CD4-positive, alpha-beta T cell treated with Interferon gamma for 1 hour (primary cell): ENCODE data around the gene GAK.
A peak's percentile ranks its signal among the peaks of the same experiment; 100 is the strongest.

Source experiments
- DNase-seq: peaks from one replicate; pipeline ENCODE4 v3.0.0-alpha.2; 2020

The GAK gene

DNA sequence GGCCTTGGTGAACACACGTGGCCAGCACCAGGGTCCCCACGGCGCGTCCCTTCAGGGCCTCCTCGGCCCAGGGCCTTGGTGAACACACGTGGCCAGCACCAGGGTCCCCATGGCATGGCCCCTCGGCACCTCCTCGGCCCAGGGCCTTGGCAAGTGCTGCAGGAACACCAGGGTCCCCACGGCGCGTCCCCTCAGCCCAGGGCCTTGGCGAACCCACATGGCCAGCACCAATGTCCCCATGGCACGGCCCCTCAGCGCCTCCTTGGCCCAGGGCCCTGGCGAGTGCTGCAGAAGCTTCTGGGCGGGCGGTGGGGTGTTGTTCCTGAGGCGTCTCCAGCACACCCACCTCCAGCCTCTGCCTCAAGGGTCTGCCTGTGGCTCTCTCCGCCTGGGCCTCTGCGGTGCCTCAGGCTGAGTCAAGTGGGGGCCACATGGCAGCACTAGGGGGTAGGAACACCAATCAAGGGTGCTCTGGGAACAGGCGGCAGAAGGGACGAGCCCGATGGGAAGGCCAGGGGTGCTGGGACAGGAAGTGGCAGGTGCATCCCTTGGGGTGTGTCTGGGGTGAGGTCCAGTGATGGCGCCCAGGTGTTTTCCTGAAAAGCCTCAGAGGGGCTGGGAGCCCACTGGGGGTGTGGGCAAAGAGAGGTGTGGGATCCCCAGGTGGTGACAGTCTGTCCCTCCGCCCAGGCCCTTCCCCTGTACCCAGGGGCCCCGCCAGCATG, 64.4 kb downstream of the GAK start:
- no peak for DNase-seq

DNA sequence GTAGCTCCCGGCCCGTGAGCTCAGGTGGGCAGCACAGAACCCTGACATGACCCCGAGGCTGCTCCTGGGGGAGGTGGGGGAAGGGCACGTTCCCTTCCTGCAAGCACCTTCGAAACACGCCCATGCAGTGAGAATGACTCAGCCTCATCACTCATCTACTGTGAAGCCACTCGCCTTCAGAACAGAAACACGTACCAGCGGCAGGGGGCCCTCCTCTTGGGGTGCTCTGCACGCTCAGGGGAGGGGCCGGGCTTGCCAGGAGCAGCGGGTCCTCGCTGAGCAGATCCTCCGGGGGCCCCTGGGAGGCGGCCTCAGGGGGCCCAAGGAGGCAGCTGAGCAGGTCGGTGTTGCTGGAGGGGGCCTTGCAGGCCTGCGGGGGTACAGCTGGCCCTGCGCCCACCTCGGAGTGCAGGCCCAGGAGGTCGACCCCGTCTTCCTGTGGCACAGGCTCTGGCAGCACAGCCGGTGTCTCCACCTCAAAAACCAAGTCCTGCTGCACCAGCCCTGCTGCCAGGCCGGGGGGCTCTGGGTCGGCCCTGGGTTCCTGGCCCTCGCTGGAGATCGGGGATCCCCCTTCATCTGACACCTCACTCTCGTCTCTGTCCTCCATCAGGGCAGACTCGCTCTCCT, 65.2 kb downstream of the GAK start:
- DNase-seq, result no peak

DNA sequence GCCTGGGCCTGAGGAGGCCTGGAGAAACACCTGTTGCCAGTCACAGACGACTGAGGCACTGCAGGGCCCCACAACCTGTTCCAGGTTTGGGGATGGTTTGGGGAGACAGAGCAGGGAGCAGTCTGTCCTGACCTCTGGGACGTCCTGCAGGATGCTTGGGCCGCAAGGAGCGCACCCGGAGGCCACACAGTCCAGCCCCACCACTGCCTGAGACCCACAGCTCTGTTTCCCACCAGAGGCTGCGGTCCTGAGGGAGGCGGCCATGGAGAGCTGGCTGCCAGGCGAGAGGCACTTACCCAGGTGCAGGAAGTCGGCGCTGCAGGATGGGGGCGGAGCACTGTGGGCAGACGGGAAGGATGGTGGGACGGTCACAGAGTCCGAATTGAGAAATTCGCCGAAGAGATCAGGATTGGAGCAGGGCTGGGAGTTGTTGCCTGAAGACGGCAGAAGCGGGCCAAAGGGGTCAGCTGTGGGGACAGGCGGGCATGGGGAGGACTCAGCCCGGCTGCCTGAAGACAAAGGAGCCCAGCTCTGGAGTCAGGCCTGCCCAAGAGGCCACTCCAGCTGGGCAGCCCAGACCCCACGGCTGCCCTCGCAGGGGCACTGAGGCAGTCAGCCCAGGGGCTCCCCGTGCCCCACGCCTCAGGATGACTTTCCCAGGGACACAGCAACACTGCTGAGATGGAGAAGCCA, 65.9 kb downstream of the GAK start:
- no peak for DNase-seq

DNA sequence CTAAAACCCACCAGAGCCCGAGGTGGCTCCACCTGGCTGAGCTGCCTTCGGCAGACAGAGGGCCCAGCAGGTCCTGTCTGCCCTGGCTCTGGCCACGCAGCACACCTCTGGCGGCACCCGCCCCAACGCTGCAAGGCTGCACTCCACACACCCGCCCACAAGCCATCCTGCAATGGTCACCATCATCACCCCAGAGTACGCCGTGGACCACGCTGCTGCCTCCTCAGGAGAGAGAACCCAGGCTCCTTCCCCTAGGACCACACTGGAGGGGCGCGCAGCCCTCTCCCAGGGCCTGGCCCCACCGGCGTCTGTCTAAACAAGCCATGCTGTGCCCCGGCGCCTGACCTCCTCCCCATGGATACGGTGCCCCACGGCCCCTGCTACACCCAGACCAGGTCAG, 66.5 kb downstream of the GAK start:
- no peak for DNase-seq

DNA sequence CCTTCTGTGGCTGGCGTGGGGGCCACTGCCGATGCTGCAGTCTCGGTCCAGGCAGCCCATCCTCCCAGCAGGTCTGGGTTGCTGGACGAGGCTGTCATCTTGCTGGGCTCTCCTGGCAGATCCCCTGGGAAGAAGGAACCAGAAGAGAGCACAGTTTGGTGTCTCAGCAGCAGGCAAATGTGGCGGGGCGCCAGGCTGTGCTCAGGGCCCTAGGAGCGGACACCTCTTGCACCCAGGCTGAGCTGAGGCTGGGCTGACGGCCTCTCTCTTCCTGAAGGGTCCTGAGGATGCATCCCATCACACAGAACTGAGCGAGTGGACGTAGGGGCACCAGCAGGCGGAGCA, 67.0 kb downstream of the GAK start:
- DNase-seq, result no peak

DNA sequence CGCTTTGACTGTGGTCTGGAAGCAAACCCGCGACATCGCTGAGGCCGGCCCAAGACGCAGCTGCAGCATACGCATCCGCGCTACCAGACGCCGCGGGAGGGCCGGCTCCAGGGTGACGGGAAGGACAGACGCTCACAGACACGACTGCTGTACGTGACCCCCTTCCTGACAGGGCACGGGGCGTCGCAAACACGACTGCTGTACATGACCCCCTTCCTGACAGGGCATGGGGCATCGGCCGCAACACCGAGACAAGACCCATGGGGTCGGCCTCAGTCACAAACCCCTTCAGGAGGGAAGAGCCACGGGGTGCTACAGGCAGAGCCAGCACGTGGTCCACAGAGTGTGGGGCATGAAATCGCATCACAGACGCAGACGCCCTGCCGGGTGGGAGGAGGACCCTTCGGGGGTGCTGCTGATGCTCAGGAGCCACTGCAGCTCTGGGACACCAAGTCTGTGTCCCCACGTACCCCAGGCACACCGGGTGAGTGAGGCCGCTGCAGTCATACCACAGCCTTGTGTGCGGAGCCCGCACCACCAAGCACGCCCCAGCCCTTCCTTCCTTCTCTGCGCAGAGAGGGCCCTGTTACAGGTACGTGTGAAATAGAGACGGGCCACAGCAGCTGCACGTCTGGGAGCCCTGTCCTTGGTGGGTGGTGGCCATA, 67.5 kb downstream of the GAK start:
- no peak for DNase-seq

DNA sequence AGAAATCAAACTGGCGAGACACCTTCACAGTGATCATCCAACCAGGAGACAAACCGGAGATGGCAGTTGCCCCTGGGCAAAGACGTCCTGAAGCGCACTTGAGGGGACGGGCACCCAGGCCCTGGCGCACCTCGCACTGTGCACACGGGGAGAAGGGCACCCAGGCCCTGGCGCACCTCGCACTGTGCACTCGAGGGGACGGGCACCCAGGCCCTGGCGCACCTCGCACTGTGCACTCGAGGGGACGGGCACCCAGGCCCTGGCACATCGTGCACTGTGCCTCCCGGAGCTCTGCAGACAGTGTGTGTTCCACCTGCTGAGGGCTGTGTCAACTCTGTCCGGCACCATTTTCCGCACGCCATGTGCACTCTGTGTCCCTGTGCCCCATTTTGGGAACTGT, 71.6 kb downstream of the GAK start:
- DNase-seq, result no peak

DNA sequence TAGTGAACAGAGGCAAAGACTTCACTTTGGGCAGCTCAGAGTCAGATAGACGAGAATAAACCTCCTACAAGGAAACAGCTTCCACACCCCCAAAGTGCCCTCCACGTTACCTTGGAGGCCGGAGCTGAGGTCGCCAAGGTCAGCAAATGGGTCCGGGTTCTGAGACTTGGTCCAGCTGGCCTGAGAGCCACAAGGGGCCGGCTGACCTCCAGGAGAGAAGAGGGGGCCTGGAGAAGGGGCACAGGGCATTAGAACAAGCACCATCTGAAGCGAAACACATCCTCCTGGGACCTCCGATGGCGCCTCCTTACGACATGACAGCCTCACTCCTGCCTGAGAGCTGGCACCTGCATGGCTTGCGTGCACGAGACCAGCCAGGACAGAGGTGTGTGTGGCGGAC, 72.6 kb downstream of the GAK start:
- no peak for DNase-seq

DNA sequence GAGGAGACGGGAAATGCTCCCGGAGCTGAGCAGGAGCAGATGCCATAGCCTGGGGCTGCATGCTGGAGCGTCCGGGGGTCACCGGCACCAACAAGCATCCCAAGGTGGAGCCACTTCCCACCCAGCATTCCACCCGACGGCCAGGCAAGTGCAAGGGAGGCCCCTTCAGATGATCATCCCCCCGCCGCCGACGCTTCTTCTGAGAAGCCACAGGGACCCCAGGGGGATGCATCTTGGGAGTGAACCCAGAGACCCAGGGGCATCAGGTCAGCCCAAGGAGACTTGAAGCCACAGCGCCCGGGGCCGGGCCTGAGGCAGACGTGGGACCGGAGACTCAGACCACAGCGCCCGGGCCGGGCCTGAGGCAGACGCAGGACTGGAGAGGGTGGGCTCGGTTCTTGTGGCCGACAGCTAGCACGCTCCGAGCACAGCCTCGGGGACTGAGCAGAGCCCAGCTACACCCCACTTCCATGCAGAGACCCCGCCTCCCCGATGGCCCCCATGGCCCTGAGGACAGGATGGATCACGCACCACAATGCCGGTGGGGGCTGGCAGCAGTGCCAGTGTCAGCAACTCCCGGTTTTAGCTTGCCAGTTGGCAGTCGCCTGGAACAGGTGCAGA, 73.2 kb downstream of the GAK start:
- no peak for DNase-seq

DNA sequence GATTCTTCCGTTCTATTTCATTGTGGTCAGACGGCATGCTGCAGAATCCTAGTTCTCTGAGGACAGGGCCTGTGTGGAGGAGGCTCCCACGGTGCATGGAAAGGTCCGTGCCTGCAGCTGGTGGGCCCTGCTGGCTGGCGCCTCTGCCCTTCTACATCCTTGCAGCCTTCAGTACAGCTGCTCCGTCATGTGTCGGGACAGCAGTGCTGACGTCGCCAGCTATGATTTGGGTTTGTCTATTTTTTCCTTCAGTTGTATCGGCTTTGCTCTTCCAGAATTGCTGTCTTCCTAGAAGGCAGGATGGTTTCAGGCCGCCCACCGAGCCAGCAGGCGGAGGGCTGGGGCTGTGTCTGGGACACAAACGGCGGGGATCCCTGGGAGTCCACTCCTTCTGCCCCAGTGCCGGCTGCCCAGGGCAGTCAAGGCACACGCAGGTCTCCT, 74.1 kb downstream of the GAK start:
- DNase-seq, result no peak

DNA sequence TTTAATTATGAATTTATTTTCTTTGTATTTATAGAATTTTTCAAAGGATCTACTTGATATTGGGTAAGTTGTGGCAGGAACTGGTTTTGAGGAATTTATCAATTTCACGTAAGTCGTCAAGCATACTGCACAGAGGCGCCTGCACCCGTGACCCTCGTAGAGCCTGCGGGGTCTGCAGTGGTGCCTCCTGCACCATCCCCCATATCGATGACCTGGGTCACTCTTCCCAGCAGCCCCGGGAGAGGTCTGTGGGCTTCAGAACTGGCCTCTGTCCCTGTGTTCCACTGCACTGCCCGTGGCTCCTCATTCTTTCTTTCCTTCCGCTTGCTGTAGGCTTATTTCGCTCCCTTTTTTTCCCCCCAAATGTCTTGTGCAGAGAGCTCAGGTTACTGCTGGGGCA, 74.7 kb downstream of the GAK start:
- DNase-seq, result no peak

DNA sequence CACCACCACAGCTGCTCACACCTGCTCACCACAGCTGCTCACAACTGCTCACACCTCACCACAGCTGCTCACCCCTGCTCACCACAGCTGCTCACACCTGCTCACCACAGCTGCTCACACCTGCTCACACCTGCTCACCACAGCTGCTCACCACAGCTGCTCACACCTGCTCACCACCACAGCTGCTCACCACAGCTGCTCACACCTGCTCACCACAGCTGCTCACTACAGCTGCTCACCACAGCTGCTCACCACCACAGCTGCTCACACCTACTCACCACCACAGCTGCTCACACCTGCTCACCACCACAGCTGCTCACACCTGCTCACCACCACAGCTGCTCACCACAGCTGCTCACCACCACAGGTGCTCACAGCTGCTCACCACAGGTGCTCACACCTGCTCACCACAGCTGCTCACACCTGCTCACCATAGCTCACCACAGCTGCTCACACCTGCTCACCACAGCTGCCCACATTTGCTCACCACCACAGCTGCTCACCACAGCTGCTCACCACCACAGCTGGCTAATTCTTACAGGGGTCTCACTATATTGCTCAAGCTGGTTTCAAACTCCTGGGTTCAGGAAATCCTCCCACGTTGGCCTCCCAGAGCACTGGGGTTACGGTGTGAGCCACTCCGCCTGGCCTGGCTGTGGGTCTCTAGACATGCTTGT, 75.8 kb downstream of the GAK start:
- peak; percentile 44 for DNase-seq

DNA sequence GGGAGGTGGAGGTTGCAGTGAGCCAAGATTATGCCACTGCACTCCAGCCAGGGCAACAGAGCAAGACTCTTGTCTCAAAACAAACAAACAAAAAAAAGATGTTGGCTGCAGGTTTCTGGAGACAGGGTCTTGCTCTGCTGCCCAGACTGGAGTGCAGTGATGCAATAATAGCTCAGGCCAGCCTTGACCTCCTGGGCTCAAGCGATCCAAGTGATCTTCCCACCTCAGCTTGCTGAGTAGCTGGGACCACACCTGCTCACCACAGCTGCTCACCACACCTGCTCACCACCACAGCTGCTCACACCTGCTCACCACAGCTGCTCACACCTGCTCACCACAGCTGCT, 76.3 kb downstream of the GAK start:
- DNase-seq, result no peak

DNA sequence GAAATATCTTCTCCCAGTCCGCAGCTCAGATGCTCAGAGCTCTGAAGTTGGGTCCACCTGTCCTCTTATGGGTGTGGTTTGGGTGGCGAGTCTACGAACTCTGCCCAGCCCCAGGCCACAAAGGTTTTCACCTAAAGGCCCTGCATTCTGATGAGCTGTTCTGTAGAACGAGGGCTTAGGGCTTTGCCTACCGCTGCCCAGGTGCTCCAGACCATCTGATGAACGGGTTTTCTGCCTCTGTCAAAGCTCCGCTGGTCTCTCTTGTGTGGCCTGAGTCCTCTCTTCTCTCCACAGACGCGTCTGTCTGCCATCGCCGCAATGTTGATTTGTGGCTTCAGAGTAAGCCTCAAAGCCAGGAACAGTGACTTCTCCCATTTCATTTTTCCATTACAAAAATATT, 77.8 kb downstream of the GAK start:
- no peak for DNase-seq

DNA sequence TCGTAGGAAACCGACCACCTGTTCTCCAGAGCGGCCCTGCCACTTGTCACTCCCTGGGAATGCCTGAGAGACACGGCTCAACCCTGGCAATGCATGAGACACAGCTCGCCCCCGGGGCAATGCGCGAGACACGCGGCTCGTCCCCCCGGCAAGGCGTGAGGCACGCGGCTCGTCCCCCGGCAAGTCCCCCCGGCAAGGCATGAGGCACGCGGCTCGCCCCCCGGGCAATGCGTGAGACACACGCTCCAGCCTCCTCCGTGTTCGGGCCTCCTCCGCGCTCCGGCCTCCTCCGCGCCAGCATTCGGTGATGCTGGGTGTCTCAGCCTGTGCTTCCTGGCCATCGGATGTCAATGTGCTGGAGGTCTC, 78.7 kb downstream of the GAK start:
- no peak for DNase-seq

DNA sequence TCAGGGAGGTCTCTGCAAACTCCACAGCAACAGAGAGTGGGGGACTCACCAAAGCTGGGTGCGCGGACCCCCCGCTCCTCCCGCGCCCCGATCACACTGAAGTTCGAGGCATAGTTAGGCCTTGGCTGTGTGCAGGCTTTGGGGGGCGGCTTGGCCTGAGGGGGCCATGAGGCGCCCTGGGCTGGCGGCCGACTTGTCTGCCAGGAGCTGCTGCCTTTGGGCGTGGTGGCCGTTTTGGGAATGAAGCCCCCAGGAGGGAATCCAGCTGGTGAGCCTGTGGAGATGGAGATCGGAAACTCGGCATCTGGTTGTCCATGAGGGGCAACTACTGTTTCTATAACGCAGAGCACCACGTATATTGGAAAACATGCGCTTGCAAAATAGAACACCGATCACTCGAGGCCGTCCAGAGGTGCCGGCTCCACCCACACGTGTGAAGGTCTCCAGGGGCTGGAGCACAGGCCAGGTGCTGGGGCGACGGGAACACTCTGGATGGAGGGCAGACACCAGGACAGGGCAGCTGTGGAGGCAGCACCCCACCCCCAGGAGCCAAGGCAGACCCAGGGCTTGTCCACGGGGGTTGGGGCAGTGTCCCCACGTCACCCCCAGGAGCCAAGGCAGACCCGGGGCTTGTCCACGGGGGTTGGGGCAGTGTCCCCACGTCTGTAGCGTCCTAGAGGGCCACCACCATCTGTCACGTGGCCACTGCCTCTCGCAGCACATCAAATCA, 80.2 kb downstream of the GAK start:
- DNase-seq, result no peak

DNA sequence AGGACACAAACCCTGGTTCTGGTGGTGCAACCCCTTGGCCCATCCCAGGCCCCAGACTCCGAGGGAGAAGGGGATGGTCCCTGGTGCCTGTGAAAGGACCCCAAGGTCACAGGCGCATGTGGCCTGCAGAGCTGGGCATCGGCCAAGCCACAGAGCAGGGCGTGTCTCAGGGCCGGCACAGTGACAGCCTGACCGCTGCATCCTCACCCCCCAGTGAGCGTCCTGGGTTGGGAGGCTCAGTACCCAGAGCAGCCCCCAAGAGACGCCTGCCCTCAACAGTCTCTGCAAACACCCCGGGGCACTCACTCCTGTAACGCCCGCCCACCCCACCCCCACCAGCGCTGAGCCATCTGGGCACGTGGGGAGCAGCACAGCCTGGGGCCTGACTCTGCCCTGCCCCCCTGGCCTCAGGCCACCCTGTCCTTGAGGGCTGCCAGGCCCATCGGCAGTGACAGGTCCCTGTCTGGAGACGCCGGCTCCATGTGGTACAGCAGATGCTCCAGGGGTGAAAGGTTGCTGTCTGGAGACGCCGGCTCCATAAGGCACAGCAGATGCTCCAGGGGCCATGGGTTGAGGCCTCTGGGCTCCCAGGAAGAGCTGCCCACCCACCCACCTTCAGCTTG, 81.7 kb downstream of the GAK start:
- DNase-seq, result no peak

DNA sequence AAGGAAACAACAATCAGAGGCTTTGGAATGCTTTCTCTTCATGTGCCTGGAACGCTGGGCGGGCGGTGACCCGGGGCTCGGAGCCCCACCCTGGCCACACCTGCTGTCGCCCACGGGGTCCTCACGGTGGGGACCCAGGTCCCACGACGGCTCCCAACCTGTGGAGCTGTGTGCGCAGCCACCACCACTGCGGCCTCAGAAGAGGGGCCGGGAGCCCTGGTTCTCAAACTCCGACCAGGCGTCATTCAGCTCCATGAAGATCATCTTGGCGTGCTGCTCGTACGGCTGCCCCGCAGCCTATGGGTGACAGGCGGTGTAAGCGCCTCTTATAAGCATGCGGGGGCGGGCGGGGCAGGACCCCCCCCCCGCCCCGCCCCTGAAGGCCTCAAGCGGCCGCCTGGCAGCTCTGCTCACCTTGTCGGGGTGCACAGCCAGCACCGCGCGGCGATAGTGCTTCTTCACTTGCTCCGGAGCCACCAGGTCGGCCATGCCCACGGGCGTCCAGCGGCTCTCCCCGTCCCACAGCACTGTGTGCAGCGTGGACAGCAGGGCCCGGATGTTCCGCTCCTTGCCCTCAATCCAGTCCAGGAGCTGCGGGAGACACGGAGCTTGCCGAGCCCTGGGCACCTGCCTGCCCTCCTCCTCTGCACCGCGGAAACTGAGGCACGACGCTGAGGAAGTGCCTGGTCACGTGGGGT, 82.5 kb downstream of the GAK start:
- DNase-seq, result no peak

DNA sequence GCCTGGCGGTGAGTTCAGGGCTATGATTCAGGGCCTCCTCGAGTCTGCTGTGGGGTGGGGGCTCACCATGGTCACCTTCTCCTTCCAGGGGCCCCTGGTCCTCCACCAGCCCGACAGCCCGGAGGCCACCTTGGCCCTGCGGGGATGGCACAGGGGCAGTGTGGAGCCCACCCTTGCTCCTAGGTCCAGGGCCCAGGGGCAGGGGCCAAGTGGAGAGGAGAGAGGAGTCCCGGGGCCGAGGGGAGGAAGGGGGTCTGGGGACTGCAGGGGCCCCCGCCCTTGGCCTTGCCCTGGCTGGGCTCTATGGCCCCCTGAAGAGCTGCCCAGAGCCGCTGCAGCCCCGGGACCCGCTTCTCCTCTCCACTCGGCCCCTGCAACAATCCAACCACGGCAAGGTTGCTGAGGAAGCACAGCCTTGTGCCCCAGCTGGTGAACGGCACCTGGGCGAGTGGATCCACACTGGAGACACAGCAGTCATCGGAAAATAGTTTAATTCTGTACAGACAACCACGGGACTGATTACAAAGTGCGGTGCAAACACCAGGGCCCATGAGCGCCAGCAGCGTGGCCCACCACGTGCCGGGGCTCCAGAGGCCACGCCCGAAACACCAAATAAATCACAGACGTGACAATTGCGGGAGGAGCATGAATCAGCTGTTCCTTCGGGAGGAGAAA, 83.2 kb downstream of the GAK start:
- no peak for DNase-seq

DNA sequence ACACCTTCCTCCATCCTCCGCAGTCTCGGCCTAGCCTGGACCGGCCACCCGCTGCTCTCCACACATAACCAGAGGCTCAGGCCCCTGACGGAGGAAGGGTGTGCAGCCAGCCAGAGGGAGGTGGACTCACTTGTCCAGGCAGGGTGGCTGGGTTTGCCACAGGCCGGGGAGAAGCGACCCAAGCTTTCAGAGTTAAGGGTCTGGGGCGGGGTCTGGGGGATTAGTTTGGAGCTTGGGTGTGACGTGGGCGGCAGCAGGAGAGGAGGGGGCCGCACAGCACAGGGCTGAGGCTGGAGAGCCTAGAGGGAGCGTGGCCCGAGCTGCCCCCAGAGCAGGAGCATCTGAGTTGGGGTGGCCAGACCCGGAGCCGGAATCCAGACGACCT, 83.8 kb downstream of the GAK start:
- no peak for DNase-seq

DNA sequence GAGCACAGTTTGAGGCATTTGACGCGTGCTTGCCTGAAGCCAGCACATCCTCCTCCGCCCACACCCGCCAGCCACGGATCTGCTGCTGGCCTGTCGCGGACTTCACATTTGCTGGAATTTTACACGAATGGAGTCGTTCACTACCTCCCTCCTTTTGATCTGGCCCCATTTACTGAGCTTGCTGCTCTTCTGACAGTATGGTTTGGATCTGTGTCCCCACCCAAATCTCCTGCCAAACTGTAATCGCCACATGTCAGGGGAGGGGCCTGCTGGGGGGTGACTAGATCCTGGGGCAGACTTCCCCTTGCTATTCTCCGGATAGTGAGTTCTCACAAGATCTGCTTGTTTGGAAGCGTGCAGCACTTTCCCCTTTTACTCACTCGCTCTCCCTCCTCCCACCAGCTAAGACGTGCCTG, 86.3 kb downstream of the GAK start:
- no peak for DNase-seq
